Measurements from ENCODE around the gene ZBTB7C.

DNA sequence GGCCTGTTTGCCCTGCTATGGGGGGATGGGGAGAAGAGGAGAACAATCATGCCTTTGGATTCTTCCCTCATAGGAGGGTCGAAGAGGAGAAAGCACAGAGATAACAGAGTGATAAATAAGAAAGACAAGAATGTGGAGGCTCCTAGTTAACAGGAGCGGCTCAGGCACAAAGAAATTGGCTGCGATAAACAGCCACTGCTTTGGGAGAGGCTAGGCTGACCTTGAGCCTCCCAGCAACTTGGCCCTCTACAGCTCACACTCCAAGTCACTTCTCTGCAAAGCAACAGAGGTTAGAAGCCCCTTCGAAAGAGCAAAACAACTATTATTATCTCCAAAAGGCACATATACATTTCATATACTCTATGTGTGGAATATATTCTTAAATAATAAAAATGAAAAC lies 69.5 kb downstream of the ZBTB7C start:
- TF ChIP-seq, protein P1, sequence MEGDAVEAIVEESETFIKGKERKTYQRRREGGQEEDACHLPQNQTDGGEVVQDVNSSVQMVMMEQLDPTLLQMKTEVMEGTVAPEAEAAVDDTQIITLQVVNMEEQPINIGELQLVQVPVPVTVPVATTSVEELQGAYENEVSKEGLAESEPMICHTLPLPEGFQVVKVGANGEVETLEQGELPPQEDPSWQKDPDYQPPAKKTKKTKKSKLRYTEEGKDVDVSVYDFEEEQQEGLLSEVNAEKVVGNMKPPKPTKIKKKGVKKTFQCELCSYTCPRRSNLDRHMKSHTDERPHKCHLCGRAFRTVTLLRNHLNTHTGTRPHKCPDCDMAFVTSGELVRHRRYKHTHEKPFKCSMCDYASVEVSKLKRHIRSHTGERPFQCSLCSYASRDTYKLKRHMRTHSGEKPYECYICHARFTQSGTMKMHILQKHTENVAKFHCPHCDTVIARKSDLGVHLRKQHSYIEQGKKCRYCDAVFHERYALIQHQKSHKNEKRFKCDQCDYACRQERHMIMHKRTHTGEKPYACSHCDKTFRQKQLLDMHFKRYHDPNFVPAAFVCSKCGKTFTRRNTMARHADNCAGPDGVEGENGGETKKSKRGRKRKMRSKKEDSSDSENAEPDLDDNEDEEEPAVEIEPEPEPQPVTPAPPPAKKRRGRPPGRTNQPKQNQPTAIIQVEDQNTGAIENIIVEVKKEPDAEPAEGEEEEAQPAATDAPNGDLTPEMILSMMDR (IDR thresholded peaks at IDR 0.05; ENCODE audit: control extremely low read depth in 1 of 3, insufficient read depth in 1 of 3, low read depth in 1 of 3, low read length in 3 of 3) = no peak
- TF ChIP-seq HDAC6 (IDR thresholded peaks at IDR 0.05; ENCODE audit: low read depth, low read length) = no peak
- TF ChIP-seq MAFK (IDR thresholded peaks at IDR 0.05; ENCODE audit: low read depth, low read length) = no peak
- TF ChIP-seq EP300 (IDR thresholded peaks at IDR 0.05; ENCODE audit: borderline replicate concordance in 1 of 2, low read depth in 2 of 2, low read length in 2 of 2) = no peak
- TF ChIP-seq EZH2 (IDR thresholded peaks at IDR 0.05; ENCODE audit: low read depth, low read length, severe bottlenecking) = no peak
- TF ChIP-seq TAF7 (optimal IDR thresholded peaks at IDR 0.05; ENCODE audit: borderline replicate concordance, low read depth, low read length) = no peak
- TF ChIP-seq, protein P2, sequence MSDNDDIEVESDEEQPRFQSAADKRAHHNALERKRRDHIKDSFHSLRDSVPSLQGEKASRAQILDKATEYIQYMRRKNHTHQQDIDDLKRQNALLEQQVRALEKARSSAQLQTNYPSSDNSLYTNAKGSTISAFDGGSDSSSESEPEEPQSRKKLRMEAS (IDR thresholded peaks at IDR 0.05) = no peak
- TF ChIP-seq ASH2L (IDR thresholded peaks at IDR 0.05; ENCODE audit: low read length) = no peak
- TF ChIP-seq SIN3A (conservative IDR thresholded peaks at IDR 0.05 in 1 of 2, IDR thresholded peaks at IDR 0.05 in 1 of 2; ENCODE audit: low read depth in 1 of 2, low read length in 2 of 2) = no peak
- TF ChIP-seq POLR2A (IDR thresholded peaks at IDR 0.05; ENCODE audit: control extremely low read depth in 1 of 2, low read depth in 2 of 2, low read length in 2 of 2) = no peak
- TF ChIP-seq GABPA (IDR thresholded peaks at IDR 0.05; ENCODE audit: borderline replicate concordance, insufficient read depth, low read length) = no peak
